Effector memory CD4-positive, alpha-beta T cell (primary cell): ENCODE results near the gene NAA20.

ENCODE experiments used
- DNase-seq, 3 donors: peaks; one replicate each; pipeline ENCODE4 v3.0.0-alpha.2; 2020
- H3K27ac ChIP-seq: 2 replicates; pipeline ENCODE4 v1.7.0; 2013; ENCODE audit warnings: mild to moderate bottlenecking, low read length, moderate library complexity; ENCODE audit not compliant: insufficient read depth, poor library complexity, severe bottlenecking
- H3K27me3 ChIP-seq: replicated peaks from 2 replicates; pipeline ENCODE4 v1.7.0; 2013; ENCODE audit warnings: mild to moderate bottlenecking, low read length; ENCODE audit not compliant: insufficient read depth, control insufficient read depth, poor library complexity, severe bottlenecking
- H3K36me3 ChIP-seq: 2 replicates; pipeline ENCODE4 v1.7.0; 2013; ENCODE audit warnings: mild to moderate bottlenecking, low read length, moderate library complexity; ENCODE audit not compliant: control insufficient read depth, insufficient read depth
- H3K4me1 ChIP-seq: 2 replicates; pipeline ENCODE4 v1.7.0; 2013; ENCODE audit warnings: low read length, mild to moderate bottlenecking; ENCODE audit not compliant: control insufficient read depth, insufficient read depth, poor library complexity, severe bottlenecking
- H3K4me3 ChIP-seq: 2 replicates; pipeline ENCODE4 v1.7.0; 2013; ENCODE audit warnings: low read length, low read depth, mild to moderate bottlenecking; ENCODE audit not compliant: insufficient read depth, poor library complexity, severe bottlenecking
- H3K9me3 ChIP-seq: 2 replicates; pipeline ENCODE4 v1.7.0; 2013; ENCODE audit warnings: mild to moderate bottlenecking, low read length, moderate library complexity; ENCODE audit not compliant: control insufficient read depth

The NAA20 gene

GRCh38 chr20:20073801-20074371 is 56.7 kb downstream of the NAA20 start:
- H3K4me1 ChIP-seq, result no peaks in the 10 kb centered on the region
- no peaks in the 10 kb centered on the region for H3K27me3 ChIP-seq
- no peaks in the 10 kb centered on the region for H3K36me3 ChIP-seq
- no peak overlapping the region for H3K4me3 ChIP-seq
- no peaks in the 10 kb centered on the region for H3K9me3 ChIP-seq
- H3K27ac ChIP-seq, result no peak overlapping the region
- DNase-seq, result no peak

GRCh38 chr20:20075032-20075431 is 57.9 kb downstream of the NAA20 start:
- H3K9me3 ChIP-seq, result no peaks in the 10 kb centered on the region
- DNase-seq, result no peak
- H3K27me3 ChIP-seq, result no peaks in the 10 kb centered on the region
- no peak overlapping the region for H3K4me3 ChIP-seq
- no peaks in the 10 kb centered on the region for H3K4me1 ChIP-seq
- H3K27ac ChIP-seq, result no peak overlapping the region
- H3K36me3 ChIP-seq, result no peaks in the 10 kb centered on the region

- Histone ChIP-seq H3K9me3 (no peaks in the 10 kb centered on the region), H3K36me3 (no peaks in the 10 kb centered on the region), H3K4me3 (no peak overlapping the region), H3K4me1 (no peaks in the 10 kb centered on the region), H3K27me3 (no peaks in the 10 kb centered on the region), H3K27ac (no peak overlapping the region)
- DNase-seq, result no peak
These were observed 59.3 kb downstream of the NAA20 start for GRCh38 chr20:20076297-20077065.

GRCh38 chr20:20078041-20078440 is 60.9 kb downstream of the NAA20 start:
- Histone ChIP-seq H3K9me3 (no peaks in the 10 kb centered on the region), H3K27ac (no peak overlapping the region), H3K4me1 (no peaks in the 10 kb centered on the region), H3K27me3 (no peaks in the 10 kb centered on the region), H3K36me3 (no peaks in the 10 kb centered on the region), H3K4me3 (no peak overlapping the region)
- no peak for DNase-seq

- H3K4me3 ChIP-seq, result no peak overlapping the region
- no peak overlapping the region for H3K27ac ChIP-seq
- H3K27me3 ChIP-seq, result no peaks in the 10 kb centered on the region
- DNase-seq, result no peak
- H3K9me3 ChIP-seq, result no peaks in the 10 kb centered on the region
- H3K4me1 ChIP-seq, result no peaks in the 10 kb centered on the region
- no peaks in the 10 kb centered on the region for H3K36me3 ChIP-seq
These were observed 62.1 kb downstream of the NAA20 start for GRCh38 chr20:20079102-20079784.
